Posterior vena cava (tissue), 2 donors: ENCODE measurements around the gene OGN. TPM values are rescaled to one million over a fixed set of nuclear protein-coding genes. Genes with fewer than 3 reads are reported as not detected.

Source experiments
- DNase-seq: peaks from one replicate; pipeline ENCODE4 v3.0.0-alpha.2; 2020; ENCODE audit warnings: low spot score
- intact Hi-C, 2 donors: fragments of 100-400 bp; cut with DNase I; formaldehyde crosslinking; loops; one replicate each; pipeline versions ENCODE4 v1.14.1 to v1.14.2; 2022 to 2023
- total RNA-seq, 2 donors: library from RNA; stranded (reverse); fragmentation: NEBNext Ultra II Directional; extraction: Animal tissue kit (Norgen Biotek cat#: 25700); gene quantifications; one replicate each; pipeline ENCODE4 v1.2.1, GENCODE V29; 2021
- donor health status: DM: yes; HTN: yes; CAD: no.
- donor health status: DM: yes; HTN: yes; CAD: no.

The OGN gene
- total RNA-seq, 2 donors from 2014 or later: 28.4 to 64.0 TPM

- no peak for DNase-seq
- intact Hi-C loops: no loop called here
Measured at GRCh38 chr9:92360083-92360482, 44.3 kb downstream of the OGN start.

DNA sequence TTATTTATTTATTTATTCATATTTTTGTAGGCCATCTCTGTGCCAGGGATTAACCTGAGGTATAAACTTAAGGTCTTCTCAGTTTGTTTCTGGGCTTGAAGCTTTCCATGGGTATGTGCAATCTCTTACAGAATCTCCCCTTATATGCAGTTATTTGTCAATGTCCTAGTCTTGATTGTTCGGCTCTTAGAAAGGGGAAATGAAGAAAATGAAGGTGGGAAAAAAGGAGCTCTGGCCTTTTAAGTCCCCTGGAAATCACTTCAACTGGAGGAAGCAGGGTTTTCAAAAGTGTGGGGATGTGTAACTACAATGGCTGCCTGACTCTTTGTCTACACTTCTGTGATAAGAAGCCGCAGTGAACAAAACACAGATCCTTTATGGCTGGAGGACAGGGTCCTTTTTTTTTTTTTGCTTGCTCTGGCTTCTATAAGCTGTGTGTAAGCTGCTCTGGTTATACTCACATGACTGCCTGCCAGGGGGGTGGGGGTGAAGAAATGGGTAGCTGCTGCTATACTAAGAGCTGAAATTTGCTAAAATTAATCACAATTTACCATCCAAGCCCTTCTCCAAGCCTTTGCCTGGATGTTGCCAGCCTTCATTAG, 44.9 kb downstream of the OGN start:
- no peak for DNase-seq
- intact Hi-C loops: no loop called here

DNA sequence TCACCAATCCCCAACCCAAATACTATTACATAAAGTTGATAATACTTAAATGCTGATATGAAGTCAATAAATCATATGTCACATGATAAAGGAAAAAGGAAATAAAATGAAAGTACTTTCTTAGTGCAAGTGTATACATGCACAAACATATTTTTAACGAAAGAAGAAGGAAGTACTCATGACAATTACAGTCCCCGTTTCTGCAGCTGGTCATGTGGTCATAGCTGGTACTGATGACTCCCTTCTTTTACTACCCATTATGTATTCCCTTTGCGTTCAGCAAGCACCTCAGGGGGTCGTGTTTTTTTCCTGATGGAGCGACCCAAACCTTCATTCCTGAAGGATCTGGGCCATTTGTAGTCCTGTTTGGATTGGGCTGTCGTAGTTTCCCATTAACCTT, 51.3 kb downstream of the OGN start:
- intact Hi-C loops: no loop called here
- DNase-seq: no peak

DNA sequence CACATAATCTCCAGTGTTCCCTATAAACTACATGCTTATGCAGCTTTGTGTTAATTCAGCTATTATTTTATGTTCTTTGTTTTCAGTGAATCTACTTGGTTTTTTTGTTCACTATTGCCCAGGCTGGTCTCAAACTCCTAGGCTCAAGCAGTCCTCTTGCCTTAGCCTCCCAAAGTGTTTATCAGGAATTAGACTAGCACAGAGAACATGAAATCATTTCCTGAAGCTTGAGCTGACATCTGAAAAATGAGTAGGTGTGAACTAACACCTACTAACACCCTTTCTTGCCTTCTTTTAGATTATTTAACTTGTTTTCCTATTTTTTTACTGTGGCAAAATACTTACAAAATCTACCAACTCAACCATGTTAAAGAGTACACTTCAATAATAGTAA, 53.6 kb downstream of the OGN start:
- DNase-seq: no peak
- intact Hi-C loops: no loop called here

DNA sequence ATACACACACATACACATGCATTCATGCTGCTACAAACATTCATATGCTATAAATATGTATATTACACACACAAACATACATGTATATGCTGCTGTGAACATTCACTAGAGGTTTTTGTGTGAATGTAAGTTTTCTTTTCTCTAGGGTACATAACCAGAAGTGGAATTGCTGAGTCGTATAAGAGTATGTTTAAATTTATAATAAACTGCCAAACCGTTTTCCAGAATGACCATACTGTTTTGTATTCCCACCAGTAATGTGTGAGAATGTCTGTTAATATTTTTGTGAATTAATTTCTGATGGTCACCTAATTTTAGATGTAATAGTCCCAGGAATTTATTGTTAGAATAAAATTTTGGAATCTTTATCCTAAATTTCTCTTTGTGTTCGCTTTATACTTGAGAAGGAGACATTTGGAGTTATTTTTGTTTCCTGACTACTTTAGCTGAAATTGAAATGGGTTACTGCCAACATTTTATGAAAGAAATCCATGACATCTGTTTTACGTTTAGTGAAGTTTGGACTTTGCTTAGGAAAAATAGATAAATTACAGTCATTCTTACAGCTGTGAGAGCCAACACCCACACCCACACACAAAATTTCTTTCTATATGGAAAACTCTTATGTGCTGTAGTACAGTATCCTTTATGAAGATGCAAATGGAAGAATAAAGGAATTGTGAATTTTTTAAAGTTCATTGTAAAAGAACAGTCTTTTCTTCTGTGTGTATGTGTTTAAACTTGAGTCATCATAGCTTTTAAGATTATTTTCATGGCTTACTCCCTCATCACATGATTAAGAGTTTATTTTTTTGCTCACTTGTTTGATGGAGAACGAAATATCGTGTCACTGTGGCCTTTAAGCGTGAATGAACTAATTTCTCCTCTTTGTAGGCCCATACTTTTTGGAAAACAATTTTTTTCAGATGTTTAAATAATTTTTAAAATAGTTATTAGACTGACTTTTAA, 54.3 kb downstream of the OGN start:
- no peak for DNase-seq
- intact Hi-C loops: no loop called here

GRCh38 chr9:92345582-92345981, 58.8 kb downstream of the OGN start:
- intact Hi-C loops: no loop called here
- no peak for DNase-seq

- intact Hi-C loops: loop anchor here in 1 of 2 donors (5.0 kb wide), 1 partner anchor 294 kb away; no protein-coding TSS in a partner anchor
- no peak for DNase-seq
Measured at GRCh38 chr9:92342825-92343488, 61.4 kb downstream of the OGN start.

GRCh38 chr9:92341578-92341977, 62.8 kb downstream of the OGN start:
- no peak for DNase-seq
- intact Hi-C loops: loop anchor here in 1 of 2 donors (5.0 kb wide), 1 partner anchor 296 kb away; no protein-coding TSS in a partner anchor

DNA sequence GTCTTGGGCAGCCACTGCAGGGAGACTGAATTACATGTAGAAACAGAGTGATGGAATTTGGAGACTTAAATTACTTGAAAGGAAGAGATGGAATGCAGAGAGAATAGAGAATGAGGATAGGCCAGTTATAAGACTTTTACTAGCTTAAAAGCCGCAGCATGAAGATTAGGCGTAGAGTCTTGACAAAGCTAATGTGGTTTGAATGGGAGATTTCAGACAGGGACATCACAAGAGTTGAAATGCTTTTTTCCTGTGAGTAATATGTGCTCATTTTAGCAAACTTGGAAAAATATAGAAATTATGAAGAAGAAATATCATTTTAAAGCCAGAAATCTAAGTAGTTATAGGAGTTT, 71.1 kb downstream of the OGN start:
- DNase-seq: no peak
- intact Hi-C loops: loop anchor here in 1 of 2 donors (10.0 kb wide), 1 partner anchor 302 kb away; no protein-coding TSS in a partner anchor

Other genes with a start within 250 kb of the OGN start
- gene IARS1, start 110.9 kb downstream of the OGN start, total RNA-seq: 10 to 100 TPM; 82.6 to 87.1 TPM
- gene NOL8, start 79.2 kb downstream of the OGN start, total RNA-seq: 10 to 100 TPM; 24.0 to 30.6 TPM
- 1 to 10 TPM; 3.5 to 4.5 TPM for gene CENPP, start 78.6 kb downstream of the OGN start, total RNA-seq
- gene OMD, start 19.9 kb upstream of the OGN start, total RNA-seq: 10 to 100 TPM; 15.1 to 47.0 TPM
- gene ASPN, start 77.9 kb upstream of the OGN start, total RNA-seq: 10 to 100 TPM; 22.5 to 34.5 TPM
- gene ECM2, start 131.4 kb upstream of the OGN start, total RNA-seq: 10 to 100 TPM; 27.6 to 46.1 TPM